Stimulated activated CD4-positive, alpha-beta T cell treated with anti-CD3 and anti-CD28 coated beads, TNF-alpha, amount 100 ng/mL, for 48 hours (primary cell): Measurements from ENCODE around the gene CLASP2.
"Not testable (repeated sequence)": the region's sequence is repeated elsewhere in the genome, so short reads cannot be mapped to it uniquely, and the experiment has no call there.

Source experiments
- DNase-seq, 3 donors: peaks; one replicate each; pipeline ENCODE4 v3.0.0-alpha.2; 2020; ENCODE audit warnings: low read depth in 3 of 3

CLASP2 gene

GRCh38 chr3:33541918-33542317 lies 176.1 kb downstream of the CLASP2 start:
- no peak for DNase-seq

GRCh38 chr3:33538678-33539339 lies 179.2 kb downstream of the CLASP2 start:
- DNase-seq = no peak

GRCh38 chr3:33537133-33537532 lies 180.9 kb downstream of the CLASP2 start:
- DNase-seq = no peak

- no peak for DNase-seq
Measured at GRCh38 chr3:33526787-33527186, 191.3 kb downstream of the CLASP2 start.

GRCh38 chr3:33525232-33525631 lies 192.8 kb downstream of the CLASP2 start:
- no peak for DNase-seq

- no peak for DNase-seq
Measured at GRCh38 chr3:33523093-33523667, 194.9 kb downstream of the CLASP2 start.

GRCh38 chr3:33521736-33522135 lies 196.3 kb downstream of the CLASP2 start:
- no peak for DNase-seq

GRCh38 chr3:33513262-33513863 lies 204.7 kb downstream of the CLASP2 start:
- no peak for DNase-seq

- DNase-seq = no peak
Measured at GRCh38 chr3:33505027-33505426, 213.0 kb downstream of the CLASP2 start.

- DNase-seq = no peak
Measured at GRCh38 chr3:33496449-33496848, 221.6 kb downstream of the CLASP2 start.

GRCh38 chr3:33491721-33492120 lies 226.3 kb downstream of the CLASP2 start:
- no peak for DNase-seq

- no peak for DNase-seq
Measured at GRCh38 chr3:33490641-33491241, 227.3 kb downstream of the CLASP2 start.

- no peak for DNase-seq
Measured at GRCh38 chr3:33488683-33489082, 229.4 kb downstream of the CLASP2 start.

GRCh38 chr3:33488246-33488645 lies 229.8 kb downstream of the CLASP2 start:
- DNase-seq = no peak

GRCh38 chr3:33482111-33482521 lies 235.9 kb downstream of the CLASP2 start:
- no peak for DNase-seq

- DNase-seq = no peak
Measured at GRCh38 chr3:33474896-33475295, 243.2 kb downstream of the CLASP2 start.

- DNase-seq = no peak
Measured at GRCh38 chr3:33473813-33474212, 244.2 kb downstream of the CLASP2 start.

- DNase-seq = no peak
Measured at GRCh38 chr3:33467786-33468185, 250.3 kb downstream of the CLASP2 start.

- no peak for DNase-seq
Measured at GRCh38 chr3:33461097-33461496, 257.0 kb downstream of the CLASP2 start.

GRCh38 chr3:33459577-33459976 lies 258.5 kb downstream of the CLASP2 start:
- not testable (repeated sequence) for DNase-seq

GRCh38 chr3:33458446-33458845 lies 259.6 kb downstream of the CLASP2 start:
- no peak for DNase-seq

GRCh38 chr3:33456756-33457155 lies 261.3 kb downstream of the CLASP2 start:
- no peak for DNase-seq

GRCh38 chr3:33453331-33453761 lies 264.7 kb downstream of the CLASP2 start:
- DNase-seq = no peak
